ENCODE measurements around the gene SREBF2. TPM values are rescaled to one million over a fixed set of nuclear protein-coding genes. Genes with fewer than 3 reads are reported as not detected.

SREBF2 gene
- total and polyA plus RNA-seq, 2 of the 13 experiments (the other 11 are each of a cell fraction or from before 2014, with no cell fraction given): 53.8 to 72.6 TPM

- CTCF ChIA-PET (ENCODE audit: low intra/inter-chr PET ratio, low total read pairs): no interaction called here
- no peak for FAIRE-seq
- intact Hi-C loops (cut with micrococcal nuclease; ENCODE audit: unreplicated experiment): no loop called here
Observed at GRCh38 chr22:41873391-41873790, 40.5 kb downstream of the SREBF2 start.

More at GRCh38 chr22:41873391-41873790, 40.5 kb downstream of the SREBF2 start:
- Histone ChIP-seq H3K4me3 (replicated peaks in 1 of 3; ENCODE audit: insufficient read depth in 1 of 3, low read depth in 2 of 3, low read length in 3 of 3) (no peak overlapping the region), H3K4me2 (ENCODE audit: low read depth, low read length) (no peak overlapping the region), H3K36me3 (replicated peaks in 1 of 2; ENCODE audit: control insufficient read depth in 1 of 2, insufficient read depth in 2 of 2, low read length in 2 of 2) (peaks cover 32 to 83% of the 10 kb centered on the region in 2 experiments), H3K79me2 (ENCODE audit: insufficient read depth, low read length) (no peaks in the 10 kb centered on the region), H3K27me3 (ENCODE audit: control insufficient read depth in 1 of 2, insufficient read depth in 2 of 2, low read length in 2 of 2) (no peaks in the 10 kb centered on the region), H2AFZ (ENCODE audit: low read length) (no peak overlapping the region), H3K27ac (ENCODE audit: extremely low read length, insufficient read depth, low read length) (no peak overlapping the region), H3K4me1 (ENCODE audit: insufficient read depth, low read length) (no peaks in the 10 kb centered on the region), H4K20me1 (ENCODE audit: insufficient read depth, low read length) (no peaks in the 10 kb centered on the region), H3K9me3 (ENCODE audit: low read length) (no peaks in the 10 kb centered on the region), H3K9ac (ENCODE audit: insufficient read depth, low read depth, low read length) (no peak overlapping the region)
- in situ Hi-C loops (cut with HindIII; ENCODE audit: extremely low pct_ligation_motif_present, low pct_unique_long_range_greater_than_20kb): no loop called here
- ATAC-seq (no peak), DNase-seq (ENCODE audit: low spot score) (no peak)
- WGBS (ENCODE audit: low lambda C conversion rate): 98% methylated on average over 4 of the region's 5 CpGs
- BruUV-seq (replicated peaks): no TSS peak
- TF ChIP-seq SALL1 (CRISPR knock-in tag; IDR thresholded peaks at IDR 0.05) (no peak), MZF1 (CRISPR knock-in tag; IDR thresholded peaks at IDR 0.05; ENCODE audit: borderline replicate concordance) (no peak), ZFP91 (CRISPR knock-in tag; IDR thresholded peaks at IDR 0.05; ENCODE audit: borderline replicate concordance) (no peak)
- TF ChIP-seq, protein P1, sequence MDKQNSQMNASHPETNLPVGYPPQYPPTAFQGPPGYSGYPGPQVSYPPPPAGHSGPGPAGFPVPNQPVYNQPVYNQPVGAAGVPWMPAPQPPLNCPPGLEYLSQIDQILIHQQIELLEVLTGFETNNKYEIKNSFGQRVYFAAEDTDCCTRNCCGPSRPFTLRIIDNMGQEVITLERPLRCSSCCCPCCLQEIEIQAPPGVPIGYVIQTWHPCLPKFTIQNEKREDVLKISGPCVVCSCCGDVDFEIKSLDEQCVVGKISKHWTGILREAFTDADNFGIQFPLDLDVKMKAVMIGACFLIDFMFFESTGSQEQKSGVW (CRISPR knock-in tag; IDR thresholded peaks at IDR 0.05; ENCODE audit: borderline replicate concordance): no peak
- TF ChIP-seq, protein P2, sequence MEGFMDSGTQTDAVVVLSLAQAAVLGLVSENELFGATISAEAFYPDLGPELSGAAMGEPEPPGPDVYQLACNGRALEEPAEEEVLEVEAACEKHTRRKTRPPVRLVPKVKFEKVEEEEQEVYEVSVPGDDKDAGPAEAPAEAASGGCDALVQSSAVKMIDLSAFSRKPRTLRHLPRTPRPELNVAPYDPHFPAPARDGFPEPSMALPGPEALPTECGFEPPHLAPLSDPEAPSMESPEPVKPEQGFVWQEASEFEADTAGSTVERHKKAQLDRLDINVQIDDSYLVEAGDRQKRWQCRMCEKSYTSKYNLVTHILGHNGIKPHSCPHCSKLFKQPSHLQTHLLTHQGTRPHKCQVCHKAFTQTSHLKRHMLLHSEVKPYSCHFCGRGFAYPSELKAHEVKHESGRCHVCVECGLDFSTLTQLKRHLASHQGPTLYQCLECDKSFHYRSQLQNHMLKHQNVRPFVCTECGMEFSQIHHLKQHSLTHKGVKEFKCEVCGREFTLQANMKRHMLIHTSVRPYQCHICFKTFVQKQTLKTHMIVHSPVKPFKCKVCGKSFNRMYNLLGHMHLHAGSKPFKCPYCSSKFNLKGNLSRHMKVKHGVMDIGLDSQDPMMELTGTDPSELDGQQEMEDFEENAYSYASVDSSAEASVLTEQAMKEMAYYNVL (CRISPR knock-in tag; IDR thresholded peaks at IDR 0.05; ENCODE audit: borderline replicate concordance): no peak
- POLR2A ChIA-PET: no interaction called here

All from HepG2 (cell line).